ENCODE results near the gene ZBTB20. TPM values are rescaled to one million over a fixed set of nuclear protein-coding genes. Genes with fewer than 3 reads are reported as not detected.

ZBTB20 gene
- total RNA-seq, 6 experiments from 2014 or later: 8.0 to 14.1 (median 10.4) TPM

- H3K4me1 Mint-ChIP-seq (ENCODE audit: low read depth): peaks cover 48% of the 10 kb centered on the region
- peak; percentile 83 for DNase-seq
- 0 out of 2 replicates have a peak, but pooled peaks cover 10% of the 10 kb centered on the region for H3K36me3 Mint-ChIP-seq (ENCODE audit: low read depth)
- H3K9me3 Mint-ChIP-seq: no peaks in the 10 kb centered on the region
- H3K27ac Mint-ChIP-seq: peak overlapping the region; percentile 69
- H3K27me3 Mint-ChIP-seq (ENCODE audit: insufficient read depth): no peaks in the 10 kb centered on the region
- peak overlapping the region; percentile 63; the same call in 1 of the 2 replicates for H3K4me3 Mint-ChIP-seq
- no peak for TF ChIP-seq CTCF (IDR thresholded peaks at IDR 0.05)
Measured at GRCh38 chr3:114608293-114608692, 538.8 kb downstream of the ZBTB20 start.

GRCh38 chr3:114606336-114606735 is 540.8 kb downstream of the ZBTB20 start:
- Mint-ChIP-seq H3K27me3 (ENCODE audit: insufficient read depth) (no peaks in the 10 kb centered on the region), H3K4me1 (ENCODE audit: low read depth) (peaks cover 48% of the 10 kb centered on the region), H3K9me3 (no peaks in the 10 kb centered on the region), H3K4me3 (no peak overlapping the region), H3K27ac (no peak overlapping the region), H3K36me3 (ENCODE audit: low read depth) (0 out of 2 replicates have a peak, but pooled peaks cover 5% of the 10 kb centered on the region)
- no peak for TF ChIP-seq CTCF (IDR thresholded peaks at IDR 0.05)
- no peak for DNase-seq

GRCh38 chr3:114600571-114600970 is 546.5 kb downstream of the ZBTB20 start:
- TF ChIP-seq CTCF (IDR thresholded peaks at IDR 0.05): no peak
- Mint-ChIP-seq H3K4me1 (ENCODE audit: low read depth) (peaks cover 23% of the 10 kb centered on the region), H3K4me3 (no peak overlapping the region), H3K27me3 (ENCODE audit: insufficient read depth) (no peaks in the 10 kb centered on the region), H3K36me3 (ENCODE audit: low read depth) (no peaks in the 10 kb centered on the region), H3K9me3 (no peaks in the 10 kb centered on the region), H3K27ac (no peak overlapping the region)
- no peak for DNase-seq

- H3K9me3 Mint-ChIP-seq: no peaks in the 10 kb centered on the region
- H3K27me3 Mint-ChIP-seq (ENCODE audit: insufficient read depth): no peaks in the 10 kb centered on the region
- no peak overlapping the region for H3K27ac Mint-ChIP-seq
- no peak for TF ChIP-seq CTCF (IDR thresholded peaks at IDR 0.05)
- DNase-seq: no peak
- H3K4me3 Mint-ChIP-seq: no peak overlapping the region
- H3K4me1 Mint-ChIP-seq (ENCODE audit: low read depth): peaks cover 24% of the 10 kb centered on the region
- H3K36me3 Mint-ChIP-seq (ENCODE audit: low read depth): peaks cover 4% of the 10 kb centered on the region; the same call in 1 of the 2 replicates
Measured at GRCh38 chr3:114597871-114598270, 549.2 kb downstream of the ZBTB20 start.

GRCh38 chr3:114597012-114597411 is 550.1 kb downstream of the ZBTB20 start:
- peak; percentile 45 for TF ChIP-seq CTCF (IDR thresholded peaks at IDR 0.05)
- no peaks in the 10 kb centered on the region for H3K9me3 Mint-ChIP-seq
- H3K4me1 Mint-ChIP-seq (ENCODE audit: low read depth): peaks cover 24% of the 10 kb centered on the region
- H3K4me3 Mint-ChIP-seq: no peak overlapping the region
- H3K36me3 Mint-ChIP-seq (ENCODE audit: low read depth): peaks cover 5% of the 10 kb centered on the region; the same call in 1 of the 2 replicates
- H3K27ac Mint-ChIP-seq: no peak overlapping the region
- no peak for DNase-seq
- H3K27me3 Mint-ChIP-seq (ENCODE audit: insufficient read depth): no peaks in the 10 kb centered on the region

GRCh38 chr3:114596147-114596546 is 550.9 kb downstream of the ZBTB20 start:
- no peaks in the 10 kb centered on the region for H3K9me3 Mint-ChIP-seq
- H3K4me3 Mint-ChIP-seq: no peak overlapping the region
- peaks cover 5% of the 10 kb centered on the region; the same call in 1 of the 2 replicates for H3K36me3 Mint-ChIP-seq (ENCODE audit: low read depth)
- H3K27me3 Mint-ChIP-seq (ENCODE audit: insufficient read depth): no peaks in the 10 kb centered on the region
- DNase-seq: no peak
- H3K27ac Mint-ChIP-seq: peak overlapping the region; percentile 30; the same call in 1 of the 2 replicates
- no peak for TF ChIP-seq CTCF (IDR thresholded peaks at IDR 0.05)
- peaks cover 24% of the 10 kb centered on the region for H3K4me1 Mint-ChIP-seq (ENCODE audit: low read depth)

Data from HFFc6 (cell line).